ENCODE data around the gene ACAT2. TPM values are rescaled to one million over a fixed set of nuclear protein-coding genes. Genes with fewer than 3 reads are reported as not detected.
"Not testable (repeated sequence)": the region's sequence is repeated elsewhere in the genome, so short reads cannot be mapped to it uniquely, and the experiment has no call there.

Gene ACAT2
- total RNA-seq, 1 donor from 2014 or later = 119 TPM

DNA sequence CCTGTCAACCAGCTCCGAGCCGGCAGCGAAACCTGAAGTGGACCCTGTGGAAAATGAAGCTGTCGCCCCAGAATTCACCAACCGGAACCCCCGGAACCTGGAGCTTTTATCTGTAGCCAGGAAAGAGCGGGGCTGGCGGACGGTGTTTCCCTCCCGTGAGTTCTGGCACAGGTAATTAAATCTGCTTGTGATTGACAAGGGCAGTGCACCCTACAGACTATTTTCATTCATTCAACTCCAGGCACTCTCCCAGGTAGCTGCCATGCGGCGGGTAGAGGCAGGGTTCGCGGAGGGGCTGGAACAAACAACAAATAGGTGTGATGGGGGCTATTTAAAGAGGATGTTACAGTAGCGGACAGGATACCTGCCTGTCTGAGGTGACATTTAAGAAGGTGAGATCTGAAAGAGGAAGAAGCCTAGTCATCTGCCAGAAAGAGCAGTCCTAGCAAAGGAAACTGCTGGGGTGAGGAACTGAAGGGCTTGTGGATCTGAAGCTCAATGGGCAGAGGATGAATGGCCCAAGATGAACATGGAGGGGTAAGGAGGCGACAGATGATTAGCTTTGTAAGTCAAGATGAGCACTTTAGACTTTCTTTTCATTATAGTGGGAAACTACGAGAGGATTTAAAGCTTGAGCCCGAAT lies 29.2 kb downstream of the ACAT2 start:
- H3K27ac Mint-ChIP-seq (ENCODE audit: unreplicated experiment) = peak overlapping the region; percentile 88
- TF ChIP-seq, protein P1, sequence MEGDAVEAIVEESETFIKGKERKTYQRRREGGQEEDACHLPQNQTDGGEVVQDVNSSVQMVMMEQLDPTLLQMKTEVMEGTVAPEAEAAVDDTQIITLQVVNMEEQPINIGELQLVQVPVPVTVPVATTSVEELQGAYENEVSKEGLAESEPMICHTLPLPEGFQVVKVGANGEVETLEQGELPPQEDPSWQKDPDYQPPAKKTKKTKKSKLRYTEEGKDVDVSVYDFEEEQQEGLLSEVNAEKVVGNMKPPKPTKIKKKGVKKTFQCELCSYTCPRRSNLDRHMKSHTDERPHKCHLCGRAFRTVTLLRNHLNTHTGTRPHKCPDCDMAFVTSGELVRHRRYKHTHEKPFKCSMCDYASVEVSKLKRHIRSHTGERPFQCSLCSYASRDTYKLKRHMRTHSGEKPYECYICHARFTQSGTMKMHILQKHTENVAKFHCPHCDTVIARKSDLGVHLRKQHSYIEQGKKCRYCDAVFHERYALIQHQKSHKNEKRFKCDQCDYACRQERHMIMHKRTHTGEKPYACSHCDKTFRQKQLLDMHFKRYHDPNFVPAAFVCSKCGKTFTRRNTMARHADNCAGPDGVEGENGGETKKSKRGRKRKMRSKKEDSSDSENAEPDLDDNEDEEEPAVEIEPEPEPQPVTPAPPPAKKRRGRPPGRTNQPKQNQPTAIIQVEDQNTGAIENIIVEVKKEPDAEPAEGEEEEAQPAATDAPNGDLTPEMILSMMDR (IDR thresholded peaks at IDR 0.05; ENCODE audit: unreplicated experiment) = no peak
- no peak for DNase-seq (ENCODE audit: low spot score)
- H3K4me1 Mint-ChIP-seq (ENCODE audit: unreplicated experiment) = peaks cover 28% of the 10 kb centered on the region
- no peaks in the 10 kb centered on the region for H3K9me3 Mint-ChIP-seq (ENCODE audit: unreplicated experiment)
- peak overlapping the region; percentile 98 for H3K4me3 Mint-ChIP-seq (ENCODE audit: unreplicated experiment)
- peaks cover 12% of the 10 kb centered on the region for H3K27me3 Mint-ChIP-seq (ENCODE audit: unreplicated experiment)
- H3K36me3 Mint-ChIP-seq (ENCODE audit: low read depth, unreplicated experiment) = peaks cover 32% of the 10 kb centered on the region

DNA sequence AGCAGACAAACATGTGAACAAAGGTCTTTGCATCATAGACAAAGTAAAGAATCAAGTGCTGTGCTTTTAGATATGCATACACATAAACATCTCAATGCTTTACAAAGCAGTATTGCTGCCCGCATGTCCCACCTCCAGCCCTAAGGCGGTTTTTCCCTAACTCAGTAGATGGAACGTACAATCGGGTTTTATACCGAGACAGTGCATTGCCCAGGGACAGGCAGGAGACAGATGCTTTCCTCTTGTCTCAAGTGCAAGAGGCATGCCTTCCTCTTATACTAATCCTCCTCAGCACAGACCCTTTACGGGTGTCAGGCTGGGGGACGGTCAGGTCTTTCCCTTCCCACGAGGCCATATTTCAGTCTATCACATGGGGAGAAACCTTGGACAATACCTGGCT lies 33.1 kb downstream of the ACAT2 start:
- DNase-seq (ENCODE audit: low spot score); H3K27me3 Mint-ChIP-seq (ENCODE audit: unreplicated experiment); H3K27ac Mint-ChIP-seq (ENCODE audit: unreplicated experiment); H3K9me3 Mint-ChIP-seq (ENCODE audit: unreplicated experiment); H3K4me3 Mint-ChIP-seq (ENCODE audit: unreplicated experiment): not testable (repeated sequence)
- peaks cover 32% of the 10 kb centered on the region for H3K36me3 Mint-ChIP-seq (ENCODE audit: low read depth, unreplicated experiment)
- H3K4me1 Mint-ChIP-seq (ENCODE audit: unreplicated experiment) = peaks cover 15% of the 10 kb centered on the region

DNA sequence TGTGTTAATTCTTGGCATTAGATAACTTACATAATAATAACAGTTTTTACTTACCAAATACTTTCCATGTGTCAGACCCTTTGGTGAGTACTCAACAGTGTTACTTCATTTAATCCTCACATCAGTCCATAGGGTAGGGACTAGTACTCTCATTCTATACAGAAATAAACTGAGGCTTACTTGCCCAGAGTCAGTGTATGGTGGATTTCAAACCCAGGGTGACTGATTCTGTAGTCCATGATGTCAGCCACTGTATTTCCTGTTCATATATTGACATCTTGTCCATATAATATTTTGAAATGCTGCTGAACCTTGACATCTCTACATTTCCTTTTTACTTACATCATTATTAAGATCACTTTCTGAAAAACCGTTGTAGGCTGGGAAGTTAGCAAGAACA lies 35.7 kb downstream of the ACAT2 start:
- H3K4me3 Mint-ChIP-seq (ENCODE audit: unreplicated experiment) = no peak overlapping the region
- no peaks in the 10 kb centered on the region for H3K9me3 Mint-ChIP-seq (ENCODE audit: unreplicated experiment)
- peaks cover 4% of the 10 kb centered on the region for H3K27me3 Mint-ChIP-seq (ENCODE audit: unreplicated experiment)
- no peak for DNase-seq (ENCODE audit: low spot score)
- TF ChIP-seq, protein P1 (IDR thresholded peaks at IDR 0.05; ENCODE audit: unreplicated experiment) = no peak
- H3K36me3 Mint-ChIP-seq (ENCODE audit: low read depth, unreplicated experiment) = peaks cover 24% of the 10 kb centered on the region
- H3K27ac Mint-ChIP-seq (ENCODE audit: unreplicated experiment) = no peak overlapping the region
- H3K4me1 Mint-ChIP-seq (ENCODE audit: unreplicated experiment) = no peaks in the 10 kb centered on the region

DNA sequence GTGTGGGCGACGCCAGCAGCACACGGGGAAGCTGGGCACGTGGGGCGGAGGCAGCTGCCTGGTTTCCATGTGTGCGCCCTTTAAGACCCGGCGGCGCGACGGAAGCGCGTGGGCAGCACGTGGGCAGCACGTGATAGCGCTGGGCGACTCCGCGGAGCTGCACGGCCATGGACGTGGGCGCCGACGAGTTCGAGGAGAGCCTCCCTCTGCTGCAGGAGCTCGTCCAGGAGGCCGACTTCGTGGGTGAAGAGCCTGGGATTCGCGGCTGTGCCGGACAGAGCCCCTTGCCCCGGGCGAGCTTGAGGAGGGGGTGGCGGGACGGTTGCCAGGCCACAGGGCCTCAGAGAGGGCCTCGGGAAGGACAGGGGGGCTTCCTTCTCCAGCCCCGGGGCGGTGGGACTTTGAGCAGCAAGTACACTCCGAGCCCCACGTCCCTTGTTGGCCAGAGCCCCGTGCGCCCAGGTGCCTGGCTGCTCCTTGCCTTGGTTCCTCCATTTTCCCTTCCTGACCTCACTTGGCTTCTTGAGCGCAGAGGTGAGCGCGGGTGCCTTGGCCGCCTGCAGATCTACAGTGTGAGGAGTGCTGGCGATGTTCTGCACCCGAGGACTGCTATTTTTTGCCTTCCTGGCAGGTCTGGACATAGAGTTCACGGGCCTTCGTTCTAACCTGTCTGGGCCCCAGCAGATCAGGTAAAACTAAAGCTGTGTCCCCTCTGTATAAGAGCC lies 38.5 kb downstream of the ACAT2 start, which contains the start of gene PNLDC1:
Gene PNLDC1, plus strand, starts transcription at position 136 of the 725 bp plus-strand sequence. Its CDS starts 32 bp downstream, at position 168.
- Mint-ChIP-seq H3K36me3 (ENCODE audit: low read depth, unreplicated experiment) (peaks cover 16% of the 10 kb centered on the region), H3K4me1 (ENCODE audit: unreplicated experiment) (no peaks in the 10 kb centered on the region), H3K27ac (ENCODE audit: unreplicated experiment) (no peak within 1 kb of the TSS), H3K27me3 (ENCODE audit: unreplicated experiment) (peaks cover 4% of the 10 kb centered on the region), H3K9me3 (ENCODE audit: unreplicated experiment) (no peaks in the 10 kb centered on the region), H3K4me3 (ENCODE audit: unreplicated experiment) (peak within 1 kb of the TSS; percentile 49)
- DNase-seq (ENCODE audit: low spot score) = no peak
- TF ChIP-seq, protein P1 (IDR thresholded peaks at IDR 0.05; ENCODE audit: unreplicated experiment) = no peak

DNA sequence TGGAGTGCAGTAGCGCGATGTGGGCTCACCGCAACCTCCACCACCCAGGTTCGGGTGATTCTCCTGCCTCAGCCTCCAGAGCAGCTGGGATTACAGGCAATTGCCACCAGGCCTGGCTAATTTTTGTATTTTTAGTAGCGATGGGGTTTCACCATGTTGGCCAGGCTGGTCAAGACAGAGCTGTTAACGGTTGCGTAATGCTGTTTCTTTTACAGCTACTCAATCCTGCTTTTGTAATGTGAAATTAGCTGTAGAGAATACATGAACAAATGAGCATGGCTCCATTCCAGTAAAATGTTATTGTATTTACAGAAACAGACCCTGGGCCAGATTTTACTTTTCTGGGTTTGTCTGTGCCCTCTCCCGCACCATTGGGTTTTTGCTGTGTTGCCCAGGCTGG lies 40.1 kb downstream of the ACAT2 start:
- TF ChIP-seq, protein P1 (IDR thresholded peaks at IDR 0.05; ENCODE audit: unreplicated experiment) = no peak
- peaks cover 16% of the 10 kb centered on the region for H3K36me3 Mint-ChIP-seq (ENCODE audit: low read depth, unreplicated experiment)
- no peak overlapping the region for H3K4me3 Mint-ChIP-seq (ENCODE audit: unreplicated experiment)
- no peak for DNase-seq (ENCODE audit: low spot score)
- no peak overlapping the region for H3K27ac Mint-ChIP-seq (ENCODE audit: unreplicated experiment)
- H3K4me1 Mint-ChIP-seq (ENCODE audit: unreplicated experiment) = no peaks in the 10 kb centered on the region
- H3K9me3 Mint-ChIP-seq (ENCODE audit: unreplicated experiment) = no peaks in the 10 kb centered on the region
- H3K27me3 Mint-ChIP-seq (ENCODE audit: unreplicated experiment) = peaks cover 4% of the 10 kb centered on the region
